HT-29 (cell line): ENCODE data around the gene QDPR. TPM values are rescaled to one million over a fixed set of nuclear protein-coding genes. Genes with fewer than 3 reads are reported as not detected.
"Not testable (repeated sequence)": the region's sequence is repeated elsewhere in the genome, so short reads cannot be mapped to it uniquely, and the experiment has no call there.

ENCODE experiments used
- DNase-seq: peaks from one replicate; pipeline ENCODE4 v3.0.0-alpha.2; 2015; ENCODE audit warnings: low spot score
- total RNA-seq: library from RNA; depleted of rRNA; stranded (reverse); fragments of >200 nt; shearing (Covaris generic); gene quantifications from 2 replicates; pipeline ENCODE4 v1.2.3, GENCODE V29; 2014; rRNA removed

QDPR gene
- 8.8 and 9.2 TPM in 2 replicates for total RNA-seq

DNA sequence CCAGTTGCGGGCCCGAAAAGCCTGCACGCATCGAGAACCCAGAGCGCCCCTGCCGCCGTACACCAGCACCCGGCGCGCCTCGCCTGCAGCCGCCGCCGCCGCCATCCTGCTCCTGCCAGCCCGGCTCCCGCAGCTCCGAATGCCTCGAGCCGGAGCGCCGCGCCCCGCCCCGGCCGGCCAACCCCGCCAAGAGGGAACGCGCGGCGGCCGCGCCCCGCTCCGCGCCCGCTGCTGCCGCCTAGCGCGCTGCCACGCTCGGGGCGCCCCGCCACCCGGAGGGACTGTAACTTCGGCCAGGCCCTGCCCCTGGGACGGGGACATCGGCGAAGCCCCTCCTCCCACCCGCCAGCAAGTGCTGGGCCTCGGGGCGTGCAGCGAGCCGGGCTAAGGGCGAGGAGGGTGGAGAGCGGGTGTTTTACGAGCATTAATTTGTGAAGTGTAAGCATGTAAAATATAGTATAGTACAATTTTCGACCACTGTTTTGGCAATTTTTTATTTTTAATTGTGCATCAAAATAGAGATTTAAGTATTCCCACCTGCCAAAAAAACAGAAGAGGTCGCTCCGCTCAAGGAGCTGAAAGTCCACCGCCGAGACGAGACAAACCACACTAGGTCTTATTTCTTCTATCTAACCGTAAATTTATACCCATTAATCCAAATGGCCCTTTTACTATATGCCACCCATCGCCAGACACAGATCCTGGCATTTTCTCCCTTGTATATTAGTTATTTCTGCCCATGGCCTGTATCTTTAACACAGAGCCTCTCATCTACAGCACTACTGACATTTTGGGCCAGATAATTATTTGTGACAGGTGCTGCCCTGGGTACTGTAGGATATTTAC, at the start of gene QDPR:
TSS of gene QDPR (minus strand) at position 141 of the 846 bp plus-strand sequence. CDS start at position 105, 36 bp downstream.
- DNase-seq = peak; percentile 74

DNA sequence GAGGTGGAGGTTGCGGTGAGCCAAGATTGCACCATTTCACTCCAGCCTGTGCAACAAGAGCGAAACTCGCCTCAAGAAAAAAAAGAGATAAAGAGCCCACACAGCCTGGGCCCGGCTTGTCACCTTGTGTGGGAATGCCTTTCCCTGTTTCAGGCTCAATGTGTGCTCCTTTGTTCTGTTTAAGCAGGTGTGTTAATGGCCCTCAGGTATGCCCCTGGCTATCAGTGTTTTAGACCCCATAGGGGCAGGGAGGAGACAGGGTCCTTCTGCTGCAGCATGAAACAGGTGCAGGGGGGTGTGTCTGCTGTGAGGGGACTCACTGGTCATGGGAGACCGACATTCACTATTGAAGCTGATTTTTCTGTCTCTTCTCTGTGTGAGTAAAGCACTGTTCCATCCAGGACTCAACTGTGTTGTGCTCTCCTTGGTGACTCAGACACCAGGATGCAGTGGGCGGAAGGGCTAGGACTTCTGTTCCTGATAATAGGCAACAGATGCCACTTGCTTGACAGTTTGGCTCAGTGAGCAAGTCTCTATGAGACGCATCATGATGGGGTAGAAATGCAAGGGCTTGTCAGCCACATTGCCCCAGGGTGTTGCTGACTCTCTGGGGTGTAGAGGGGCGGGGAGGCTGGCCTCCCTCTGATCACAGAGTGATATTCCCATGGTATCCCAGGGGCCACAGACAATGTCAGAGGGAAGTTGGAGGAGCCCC, 49.5 kb upstream of the QDPR start:
- DNase-seq = no peak

DNA sequence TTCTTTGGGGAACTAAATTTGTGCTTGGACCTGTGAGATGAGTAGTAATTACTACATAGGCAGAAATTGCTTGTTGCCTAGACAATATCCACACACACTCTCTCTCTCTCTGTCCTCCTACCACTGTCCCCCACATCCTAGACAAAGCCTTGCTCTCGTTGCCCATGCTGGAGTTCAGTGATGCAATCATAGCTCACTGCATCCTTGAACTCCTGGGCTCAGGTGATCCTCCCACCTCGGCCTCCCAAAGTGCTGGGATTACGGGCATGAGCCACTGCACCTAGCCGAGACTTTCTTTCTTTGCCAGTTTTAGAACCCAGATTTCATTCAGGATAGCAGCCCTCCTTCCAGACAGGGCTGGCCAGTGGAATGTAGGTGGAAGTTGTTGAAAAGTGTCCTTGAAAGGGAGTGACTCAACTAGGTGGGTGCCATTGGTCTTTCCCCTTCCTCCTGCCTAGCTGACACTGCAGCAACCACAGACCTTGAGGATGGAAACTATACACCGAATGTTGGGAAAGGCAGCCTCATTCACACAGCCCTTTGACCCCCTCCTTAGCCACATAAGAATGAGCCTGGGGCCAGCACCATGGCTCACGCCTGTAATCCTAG, 48.3 kb upstream of the QDPR start:
- no peak for DNase-seq

DNA sequence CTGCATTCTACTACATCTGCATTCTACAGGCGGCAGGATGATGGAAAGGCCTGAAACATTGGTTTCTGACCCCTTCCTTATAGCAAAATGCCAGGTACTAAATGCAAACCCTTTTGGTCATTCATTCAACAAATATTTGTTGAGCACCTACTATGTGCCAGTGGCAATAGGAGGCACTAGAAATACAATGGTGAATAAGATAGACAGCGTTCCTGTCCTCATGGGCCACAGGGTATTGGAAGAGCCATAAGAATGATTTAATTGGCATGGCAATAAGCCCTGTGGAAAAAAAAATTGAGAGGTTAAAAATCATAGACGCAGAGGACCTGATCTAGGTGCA, 47.8 kb upstream of the QDPR start:
- no peak for DNase-seq

DNA sequence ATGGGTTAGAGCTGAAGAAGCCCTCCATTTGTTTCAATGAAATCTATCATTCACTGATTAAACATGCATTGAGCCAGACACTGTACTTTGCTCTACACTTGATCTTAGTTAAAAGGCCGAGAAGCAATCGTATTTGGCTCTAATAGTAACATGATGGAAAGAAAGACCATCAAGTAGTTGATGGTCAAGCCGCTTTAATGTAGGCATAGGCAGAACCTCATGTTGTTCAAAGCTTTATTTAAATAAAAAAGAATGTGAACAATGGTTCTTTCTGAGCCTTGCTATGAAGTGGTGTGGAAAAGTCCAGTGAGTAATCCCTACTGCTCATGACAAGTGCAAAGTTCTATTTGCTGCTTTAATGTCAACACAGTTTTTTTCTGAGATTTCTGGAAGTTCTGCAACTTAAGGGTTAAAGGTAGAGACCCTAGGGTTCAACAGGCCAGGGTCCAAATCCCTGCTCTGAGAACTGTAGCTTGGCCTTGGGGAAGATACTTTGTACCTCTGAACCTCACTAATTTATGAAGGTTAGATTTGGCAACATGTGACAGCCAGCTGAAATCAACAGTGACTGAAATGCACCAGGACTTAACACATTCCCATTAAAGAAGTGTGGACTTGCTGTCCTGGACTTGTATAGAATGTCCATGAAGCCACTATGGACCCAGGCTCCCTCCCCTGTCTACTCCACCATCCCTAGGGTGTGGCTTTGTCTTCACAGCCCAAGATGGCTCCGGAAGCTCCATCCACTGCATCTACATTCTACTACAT, 47.2 kb upstream of the QDPR start:
- DNase-seq = no peak

DNA sequence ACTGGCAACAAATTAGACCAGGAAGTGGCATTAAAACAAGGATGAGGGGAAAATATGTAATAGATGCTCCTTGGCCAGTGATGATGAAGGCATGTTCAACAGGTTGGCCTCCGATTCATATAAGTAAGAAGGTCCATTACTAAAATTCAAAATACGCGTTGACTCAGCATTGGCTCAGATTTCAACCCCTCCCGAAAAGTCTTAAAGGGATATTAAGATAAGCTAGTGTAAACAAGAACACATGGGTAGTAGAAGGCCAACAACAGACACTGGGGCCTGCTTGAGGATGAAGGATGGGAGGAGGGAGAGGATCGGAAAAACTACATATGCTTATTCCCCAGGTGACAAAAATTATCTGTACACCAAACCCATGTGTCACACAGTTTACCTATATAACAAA, 46.0 kb upstream of the QDPR start:
- no peak for DNase-seq

DNA sequence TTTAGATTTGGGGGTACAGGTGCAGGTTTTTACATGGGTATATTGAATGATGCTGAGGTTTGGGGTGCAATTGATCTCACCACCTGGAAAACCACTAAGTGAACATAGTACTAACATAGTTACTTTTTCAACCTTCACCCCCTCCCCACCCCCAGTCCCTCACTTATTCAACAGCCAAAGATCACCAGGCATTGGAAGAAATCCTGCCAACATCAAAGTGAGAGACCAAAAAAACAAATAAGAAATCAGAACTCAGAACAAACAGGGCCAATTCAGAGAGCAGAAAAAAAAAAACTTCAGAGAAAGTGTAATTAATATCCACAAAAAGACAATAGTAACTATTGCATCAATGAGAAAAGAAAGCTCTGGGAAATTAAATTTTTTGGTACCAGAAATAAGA, 44.6 kb upstream of the QDPR start:
- no peak for DNase-seq

DNA sequence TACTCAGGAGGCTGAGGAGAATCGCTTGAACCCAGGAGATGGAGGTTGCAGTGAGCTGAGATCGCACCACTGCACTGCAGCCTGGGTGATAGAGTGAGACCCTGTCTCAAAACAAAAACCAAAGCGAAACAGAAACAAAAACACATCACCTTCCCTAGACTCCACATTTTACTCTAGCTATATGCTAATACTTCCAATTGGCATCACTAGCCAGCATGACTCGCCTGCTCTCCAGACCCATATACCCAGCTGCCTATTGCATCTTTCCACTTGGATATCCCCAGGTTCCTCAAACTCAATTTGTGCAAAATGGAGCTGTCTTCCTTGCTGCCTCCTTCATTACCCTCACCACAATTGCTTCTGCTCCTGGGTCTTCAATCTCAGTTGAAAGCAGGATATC, 42.7 kb upstream of the QDPR start:
- DNase-seq = no peak

DNA sequence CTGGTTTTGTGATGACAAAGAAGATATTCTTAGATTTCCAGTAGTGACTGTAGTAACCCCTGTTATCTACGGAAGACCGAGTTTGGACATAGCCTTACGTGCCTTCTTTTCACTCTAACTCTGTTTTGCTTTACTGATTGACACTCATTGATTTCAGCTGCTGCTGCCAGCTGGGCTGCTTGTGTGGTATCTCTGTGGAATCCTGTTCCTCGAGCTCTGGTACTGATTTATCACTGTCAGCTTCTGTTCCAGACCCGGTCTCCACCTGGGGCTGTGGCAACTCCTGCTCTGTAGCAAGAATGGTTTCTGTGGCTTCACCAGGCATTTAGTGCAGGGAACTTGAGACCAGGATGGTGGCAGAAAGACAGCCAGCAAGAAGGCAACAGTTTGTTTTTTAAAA, 40.5 kb upstream of the QDPR start:
- no peak for DNase-seq

DNA sequence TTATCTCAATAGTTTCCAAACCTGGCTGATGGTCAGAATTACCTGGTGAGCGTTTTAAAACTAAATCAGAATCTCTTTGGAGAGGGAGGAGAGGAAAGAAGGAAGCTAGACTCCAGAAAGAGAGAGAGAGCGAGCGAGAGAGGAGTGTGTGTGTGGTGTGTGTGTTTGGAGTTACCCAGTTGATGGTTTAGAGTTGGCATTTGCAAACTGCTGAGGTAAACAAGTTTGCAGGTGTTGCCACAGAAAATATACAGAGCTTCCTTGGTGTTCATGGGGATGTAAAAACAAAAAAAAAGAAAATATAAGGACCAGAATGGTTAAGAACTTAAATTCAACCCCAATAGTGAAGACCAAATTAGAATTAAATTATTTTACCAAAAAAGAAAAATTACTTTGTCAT, 38.7 kb upstream of the QDPR start:
- no peak for DNase-seq

DNA sequence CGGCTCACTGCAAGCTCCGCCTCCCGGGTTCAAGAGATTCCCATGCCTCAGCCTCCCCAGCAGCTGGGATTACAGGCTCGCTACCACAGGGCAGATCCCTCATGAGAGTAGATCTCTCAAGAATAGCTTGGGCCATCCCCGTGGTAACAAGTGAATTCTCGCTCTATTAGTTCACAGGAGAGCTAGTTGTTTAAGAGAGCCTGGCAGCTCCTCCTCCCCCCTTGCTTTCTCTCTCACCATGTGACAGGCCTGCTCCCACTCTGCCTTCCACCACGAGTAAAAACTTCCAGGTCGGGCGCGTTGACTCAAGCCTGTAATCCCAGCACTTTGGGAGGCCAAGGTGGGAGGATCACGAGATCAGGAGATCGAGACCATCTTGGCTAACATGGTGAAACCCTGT, 34.8 kb upstream of the QDPR start:
- DNase-seq = no peak

DNA sequence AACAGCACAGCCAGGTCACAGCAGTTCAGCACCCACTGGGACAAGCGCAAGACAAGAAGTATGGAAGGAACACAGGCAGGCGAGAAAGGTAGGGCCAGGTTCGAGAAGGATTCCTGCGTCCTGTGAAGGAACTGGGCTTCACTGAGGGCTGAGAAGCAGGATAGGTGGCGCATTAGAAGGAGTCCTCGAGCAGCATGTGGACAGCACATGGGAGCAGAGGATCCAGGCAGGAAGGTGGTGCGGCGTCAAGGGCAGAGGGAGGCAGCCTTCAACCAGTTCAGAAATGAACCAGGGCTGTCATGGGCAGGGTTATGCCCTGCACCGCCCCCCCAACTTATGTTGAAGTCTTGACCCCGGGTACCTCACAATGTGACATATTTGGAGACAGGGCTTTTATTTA, 34.3 kb upstream of the QDPR start:
- DNase-seq = no peak

DNA sequence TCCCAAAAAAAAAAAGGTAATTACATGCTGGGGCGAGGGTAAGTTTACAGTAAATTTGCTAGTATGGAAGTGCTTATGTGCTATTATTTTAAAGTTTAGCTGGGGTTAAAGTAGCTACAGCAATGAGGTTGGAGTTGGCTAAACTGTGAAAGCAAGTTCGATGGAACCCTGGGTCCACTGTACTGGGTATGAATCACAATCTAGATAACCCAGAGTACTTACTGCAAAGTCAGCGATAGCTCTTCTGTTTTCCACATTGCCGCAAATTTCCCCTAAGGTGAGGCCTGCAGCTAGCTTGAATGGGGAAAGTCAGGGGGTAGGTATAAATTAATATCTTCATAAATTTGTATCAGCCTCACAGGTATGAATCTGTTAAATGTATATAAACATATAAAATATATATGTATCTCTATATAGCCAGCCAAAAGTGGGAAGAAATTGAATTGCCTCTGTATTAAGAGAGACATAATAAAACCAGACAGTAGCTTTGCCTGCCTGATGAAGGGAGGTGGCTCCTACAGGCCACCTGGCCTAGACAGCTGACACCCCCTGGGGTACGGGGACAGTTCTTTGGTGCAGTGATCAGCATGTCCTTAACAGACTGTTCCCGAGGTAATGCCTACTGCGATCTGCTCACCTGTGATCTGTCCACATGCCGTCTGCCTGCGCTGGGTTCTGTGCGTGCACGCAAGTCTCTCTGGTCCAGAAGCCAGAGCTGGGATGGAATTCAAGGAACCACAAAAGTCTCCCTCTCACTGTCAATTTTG, 33.7 kb upstream of the QDPR start:
- DNase-seq = no peak

DNA sequence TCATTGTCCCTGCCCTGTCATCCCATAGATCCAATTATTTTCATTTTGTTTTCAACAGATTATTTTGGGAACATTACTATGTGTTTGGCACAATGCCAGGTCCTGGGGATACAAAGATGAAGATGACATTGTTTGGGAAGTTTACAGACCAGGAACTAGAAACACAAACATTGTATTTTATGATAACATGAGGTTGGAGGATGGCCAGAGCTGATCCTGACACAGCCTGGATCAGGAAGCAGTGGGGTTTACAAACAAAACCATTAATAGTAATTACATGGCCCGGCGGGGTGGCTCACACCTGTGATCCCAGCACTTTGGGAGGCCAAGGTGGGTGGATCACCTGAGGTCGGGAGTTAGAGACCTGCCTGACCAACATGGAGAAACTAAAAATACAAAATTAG, 32.9 kb upstream of the QDPR start:
- peak; percentile 71 for DNase-seq

DNA sequence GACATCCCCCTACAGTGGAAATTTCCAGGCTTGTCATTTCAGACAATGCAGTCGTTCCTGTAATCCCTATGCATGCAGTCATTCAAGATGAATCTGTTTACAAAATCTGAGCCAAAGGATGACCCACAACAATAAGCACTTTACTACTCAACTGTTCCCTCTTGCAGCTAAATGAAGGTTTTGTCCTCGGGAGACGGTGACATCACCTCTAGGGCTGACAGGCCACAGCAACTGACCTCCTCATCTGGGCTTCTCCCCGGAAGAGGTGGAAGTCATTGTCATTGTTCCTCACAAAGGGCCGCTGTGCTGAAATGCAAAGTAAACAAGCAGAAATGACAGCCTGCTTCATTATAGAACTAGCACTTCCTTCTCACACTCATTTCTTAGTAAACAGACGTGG, 32.3 kb upstream of the QDPR start:
- peak; percentile 75 for DNase-seq

DNA sequence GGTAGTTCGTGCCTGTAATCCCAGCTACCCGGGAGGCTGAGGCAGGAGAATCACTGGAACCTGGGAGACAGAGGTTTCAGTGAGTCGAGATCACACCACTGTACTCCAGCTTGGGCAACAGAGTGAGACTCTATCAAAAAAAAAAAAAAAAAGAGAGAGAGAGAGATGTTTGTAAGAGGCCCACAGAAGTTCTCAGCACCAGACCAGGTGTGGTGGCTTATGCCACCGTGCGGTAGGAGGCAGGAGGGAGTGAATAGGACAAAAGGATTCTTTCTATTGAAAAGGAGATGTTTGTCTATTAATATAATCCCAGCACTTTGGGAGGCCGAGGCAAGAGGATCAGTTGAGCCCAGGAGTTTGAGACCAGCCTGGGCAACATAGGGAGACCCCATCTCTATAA, 25.2 kb upstream of the QDPR start:
- DNase-seq = not testable (repeated sequence)

DNA sequence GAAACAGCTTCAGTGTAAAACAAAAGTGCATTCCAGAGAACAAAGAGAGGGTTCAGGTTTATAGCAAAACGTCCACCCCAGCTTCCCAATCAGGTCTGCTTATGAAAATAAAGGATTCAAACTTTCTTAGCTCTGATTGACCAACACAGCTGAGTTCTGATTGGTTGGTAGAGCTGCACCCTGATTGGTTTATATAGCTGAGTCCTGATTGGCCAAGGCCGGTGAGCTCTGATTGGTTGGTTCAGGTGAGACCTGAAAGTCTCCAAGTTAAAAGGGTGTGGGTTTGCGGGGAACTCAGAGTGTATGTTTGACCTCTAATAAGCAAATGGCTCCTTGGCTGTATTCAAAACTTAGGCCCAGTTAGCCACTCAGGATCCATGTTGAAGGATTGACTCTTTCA, 24.0 kb upstream of the QDPR start:
- no peak for DNase-seq

DNA sequence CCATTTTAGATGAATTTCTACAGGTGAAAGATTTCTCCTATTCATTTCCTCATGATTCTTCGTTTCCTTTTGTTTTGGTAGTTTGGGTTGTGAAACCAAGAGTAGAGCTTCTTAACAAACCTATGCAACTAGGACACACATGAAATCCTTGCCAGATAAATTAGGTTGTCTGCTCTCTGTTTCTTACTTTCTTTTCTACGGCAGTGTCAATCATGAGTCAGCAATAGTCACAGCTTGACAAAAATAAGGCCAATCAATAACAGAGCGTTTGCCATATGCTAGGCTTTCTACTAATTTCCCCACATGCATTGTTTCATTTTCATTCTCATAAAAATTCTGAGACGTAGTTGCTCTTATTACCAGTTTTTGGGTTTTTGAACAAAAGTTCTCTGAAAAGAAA, 23.4 kb upstream of the QDPR start:
- DNase-seq = no peak

DNA sequence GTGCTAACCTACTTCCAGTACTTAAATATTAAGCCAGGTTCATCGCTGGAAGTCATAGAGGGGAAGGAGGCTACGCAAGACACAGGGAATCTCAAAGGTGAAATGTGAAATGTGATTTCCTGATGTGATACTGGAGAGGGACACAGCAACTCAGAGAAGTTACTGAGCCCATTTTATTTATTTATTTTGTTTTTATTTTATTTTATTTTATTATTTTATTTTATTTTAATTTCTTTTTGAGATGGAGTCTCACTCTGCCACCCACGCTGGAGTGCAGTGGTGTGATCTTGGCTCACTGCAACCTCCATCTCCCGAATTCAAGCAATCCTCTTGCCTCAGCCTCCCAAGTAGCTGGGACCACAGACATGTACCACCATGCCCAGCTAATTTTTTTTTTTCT, 22.8 kb upstream of the QDPR start:
- no peak for DNase-seq

DNA sequence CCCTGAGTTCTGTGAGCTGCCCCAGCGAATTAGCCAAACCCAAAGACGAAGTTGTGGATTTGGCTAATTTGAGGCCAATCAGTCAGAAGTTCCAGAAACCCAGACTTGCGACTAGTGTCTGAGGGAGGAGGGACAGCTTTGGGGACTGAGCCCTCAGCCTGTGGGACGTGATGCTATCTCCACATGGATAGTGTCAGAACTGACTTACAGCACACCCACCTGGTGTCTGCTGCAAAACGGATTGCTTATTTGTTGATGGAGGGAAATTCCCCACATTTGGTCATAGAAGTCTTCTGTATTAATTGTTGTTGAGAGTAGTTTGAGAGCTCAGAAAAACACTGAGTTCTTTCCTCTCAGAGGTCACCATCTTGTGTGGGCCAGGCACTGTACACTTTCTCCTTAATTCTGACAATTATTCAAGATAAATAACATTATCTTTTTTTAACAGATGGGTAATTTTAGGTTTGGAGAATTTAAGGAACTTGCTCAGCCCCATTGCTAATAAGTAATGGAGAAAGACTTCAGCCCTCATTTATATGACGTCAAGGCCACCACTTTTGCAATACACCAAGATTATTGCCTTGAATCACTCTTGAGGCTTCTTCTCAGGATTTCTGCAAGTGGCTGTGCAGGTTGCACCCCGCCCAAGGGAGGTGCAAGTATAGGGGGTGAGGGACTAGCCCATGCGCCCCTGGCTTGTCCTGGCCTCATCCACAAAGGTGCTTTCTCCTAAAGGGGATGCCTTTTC, 19.8 kb upstream of the QDPR start:
- no peak for DNase-seq
